ENCODE measurements around the gene EVL.

EVL gene

DNA sequence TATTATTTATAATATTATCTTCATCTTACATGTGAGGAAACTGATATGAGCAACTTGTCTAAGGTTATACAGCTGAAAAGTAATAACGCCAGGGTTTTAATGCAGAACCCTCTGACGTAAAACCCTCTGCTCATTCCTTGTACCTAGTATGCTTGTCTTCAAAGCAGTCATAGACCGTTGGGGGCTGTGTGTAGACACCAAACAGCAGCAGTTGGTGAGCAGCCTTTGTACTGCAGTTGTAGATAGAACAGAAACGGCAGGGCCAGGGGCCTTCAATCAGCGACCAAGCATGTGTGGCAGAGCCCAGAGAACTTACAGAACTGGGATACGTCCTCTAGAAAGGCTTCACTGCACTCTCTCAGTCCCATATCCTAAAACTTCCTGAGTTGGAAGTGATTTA, 28.1 kb downstream of the EVL start:
- Mint-ChIP-seq H3K36me3 (peaks cover 43 to 69% of the 10 kb centered on the region in 2 donors), H3K4me3 (no peak overlapping the region), H3K4me1 (peaks cover 17 to 51% of the 10 kb centered on the region in 2 donors), H3K9me3 (no peaks in the 10 kb centered on the region), H3K27me3 (no peaks in the 10 kb centered on the region), H3K27ac (no peak overlapping the region)
- DNase-seq (no peak), ATAC-seq (replicated peaks) (no peak)

DNA sequence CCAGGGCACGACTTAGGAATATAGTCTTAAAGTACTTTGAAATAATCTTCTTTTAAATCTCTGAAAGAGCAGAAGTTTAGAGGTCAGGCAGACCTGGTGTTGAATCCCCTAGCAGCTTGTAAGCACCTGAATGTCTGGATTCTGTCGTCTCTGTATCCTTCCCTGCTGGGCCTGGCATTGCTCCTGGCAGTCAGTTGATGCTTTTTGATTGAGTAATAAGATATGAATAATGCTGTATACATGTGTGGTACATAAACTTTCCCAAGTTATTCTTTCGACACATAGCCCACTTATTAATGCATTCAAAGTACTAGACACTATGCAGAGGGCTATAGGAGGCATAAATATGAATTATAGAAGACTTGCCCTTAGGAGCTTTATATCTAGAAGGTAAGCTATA, 31.4 kb downstream of the EVL start:
- no peaks in the 10 kb centered on the region for H3K9me3 Mint-ChIP-seq
- peaks cover 20 to 30% of the 10 kb centered on the region in 2 donors for H3K4me1 Mint-ChIP-seq
- no peak overlapping the region for H3K4me3 Mint-ChIP-seq
- no peaks in the 10 kb centered on the region for H3K27me3 Mint-ChIP-seq
- ATAC-seq (replicated peaks) (no peak), DNase-seq (no peak)
- H3K27ac Mint-ChIP-seq: peak overlapping the region; percentile 27
- H3K36me3 Mint-ChIP-seq: peaks cover 46 to 65% of the 10 kb centered on the region in 2 donors

- ATAC-seq (replicated peaks) (no peak), DNase-seq (no peak)
- Mint-ChIP-seq H3K36me3 (peaks cover 48 to 65% of the 10 kb centered on the region in 2 donors), H3K4me1 (peaks cover 28 to 41% of the 10 kb centered on the region in 2 donors), H3K27me3 (no peaks in the 10 kb centered on the region), H3K27ac (peak overlapping the region; percentile 4), H3K4me3 (no peak overlapping the region), H3K9me3 (no peaks in the 10 kb centered on the region)
Observed at GRCh38 chr14:100098171-100098570, 32.9 kb downstream of the EVL start.

DNA sequence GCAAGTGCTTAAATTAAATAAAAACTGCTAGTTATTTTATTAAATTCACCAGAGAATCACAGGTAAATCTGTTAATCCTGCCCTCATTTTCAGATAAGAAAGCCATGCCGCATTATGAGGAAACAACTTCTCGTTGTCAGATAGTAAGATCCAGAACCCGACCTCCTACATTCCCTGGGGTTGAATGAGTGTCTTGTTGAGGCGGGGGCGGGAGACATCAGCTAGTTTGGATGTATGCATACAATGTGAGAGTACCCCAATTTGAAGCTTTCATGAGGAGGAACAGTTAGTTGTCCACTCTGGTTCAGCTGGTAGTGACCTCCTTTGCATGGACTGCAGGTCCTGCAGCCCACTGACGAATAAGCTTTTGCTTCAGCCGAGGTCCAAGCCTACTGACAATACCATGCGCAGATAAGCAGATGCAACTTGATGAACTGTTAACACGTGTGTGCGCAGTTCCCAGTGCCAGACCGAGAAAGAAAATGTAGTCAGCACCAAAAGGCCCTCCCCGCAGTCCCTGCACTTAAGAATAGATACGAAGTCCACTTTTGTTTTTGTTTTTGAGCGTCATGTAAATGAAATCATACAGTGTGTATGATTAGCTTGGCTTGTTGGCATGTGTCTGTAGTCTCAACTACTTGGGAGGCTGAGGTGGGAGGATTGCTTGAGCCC, 34.9 kb downstream of the EVL start:
- no peaks in the 10 kb centered on the region for H3K27me3 Mint-ChIP-seq
- H3K27ac Mint-ChIP-seq: peak overlapping the region; percentile 47
- peaks cover 46 to 64% of the 10 kb centered on the region in 2 donors for H3K36me3 Mint-ChIP-seq
- H3K4me3 Mint-ChIP-seq: no peak overlapping the region
- H3K9me3 Mint-ChIP-seq: no peaks in the 10 kb centered on the region
- DNase-seq (no peak), ATAC-seq (replicated peaks) (no peak)
- peaks cover 40 to 48% of the 10 kb centered on the region in 2 donors for H3K4me1 Mint-ChIP-seq

DNA sequence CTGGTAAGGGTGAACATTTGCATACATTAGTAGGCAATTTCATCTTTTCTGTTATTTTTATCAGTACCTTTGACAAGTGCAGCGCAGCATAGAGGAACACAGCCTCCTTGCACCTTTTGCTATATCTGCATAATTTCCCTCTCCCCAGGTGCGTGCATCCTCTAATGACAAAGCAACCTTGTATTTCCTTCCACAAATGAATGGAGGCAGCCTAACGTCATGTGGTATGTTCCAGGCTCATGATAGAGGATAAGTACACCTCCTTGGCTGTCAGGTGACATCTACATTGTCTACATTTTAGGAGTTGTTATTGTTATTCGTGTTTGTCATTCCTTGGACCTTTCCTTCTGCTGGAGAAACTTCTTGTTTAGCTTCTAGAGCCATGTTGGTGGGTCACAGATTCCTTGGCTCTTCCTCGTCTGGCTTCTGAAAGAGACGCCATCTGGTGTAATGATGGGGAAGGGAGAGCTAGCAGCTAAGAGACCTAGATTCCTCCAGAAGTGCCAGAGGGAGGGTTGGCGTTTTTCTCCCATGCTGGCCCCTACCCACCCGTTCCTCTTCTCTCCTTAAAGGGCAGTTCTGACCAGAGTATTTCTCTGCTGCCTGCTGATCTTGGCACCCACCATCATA, 37.0 kb downstream of the EVL start:
- H3K27ac Mint-ChIP-seq: peak overlapping the region; percentile 81
- peak overlapping the region; percentile 11 to 13 for H3K4me3 Mint-ChIP-seq
- H3K9me3 Mint-ChIP-seq: no peaks in the 10 kb centered on the region
- peaks cover 54 to 60% of the 10 kb centered on the region in 2 donors for H3K4me1 Mint-ChIP-seq
- DNase-seq (no peak), ATAC-seq (replicated peaks) (no peak)
- H3K36me3 Mint-ChIP-seq: peaks cover 52 to 70% of the 10 kb centered on the region in 2 donors
- no peaks in the 10 kb centered on the region for H3K27me3 Mint-ChIP-seq

DNA sequence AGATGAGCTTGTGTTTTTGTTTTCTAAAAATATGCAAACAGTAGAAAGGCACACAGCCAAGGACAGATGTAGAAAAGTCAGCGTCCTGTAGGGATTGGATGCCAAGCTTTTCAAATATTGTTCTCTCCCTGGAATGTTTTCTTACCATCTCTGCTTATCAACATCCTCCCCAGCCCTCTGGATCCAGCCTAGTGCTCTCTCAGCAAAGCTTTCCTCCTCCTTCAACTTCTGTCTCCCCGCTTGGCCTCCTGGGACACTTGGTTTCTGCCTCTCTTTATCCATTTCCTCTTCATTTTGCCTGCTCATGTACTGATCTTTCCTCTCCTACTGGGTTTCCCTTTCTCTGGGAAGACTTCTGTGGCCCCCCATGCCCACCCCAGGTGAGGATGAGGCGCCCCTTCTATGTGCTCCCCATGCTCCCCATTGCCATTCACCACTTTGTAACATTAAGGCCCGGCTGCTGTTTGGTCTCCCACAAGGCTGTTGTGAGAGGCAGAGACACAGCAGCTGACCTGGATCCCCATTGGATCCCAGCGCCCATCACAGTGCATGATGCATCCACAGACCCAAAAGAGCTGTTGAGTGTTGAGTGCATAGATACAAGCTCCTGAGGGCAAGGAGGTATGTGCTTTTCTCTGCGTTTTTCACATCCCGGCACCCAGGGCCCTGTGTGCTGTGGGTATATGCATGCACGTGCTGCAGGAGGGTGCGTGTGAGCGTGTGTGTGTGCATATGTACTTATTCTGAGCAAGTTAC, 38.2 kb downstream of the EVL start:
- ATAC-seq (replicated peaks) (peak; percentile 32 to 35), DNase-seq (no peak)
- Mint-ChIP-seq H3K36me3 (peaks cover 54 to 70% of the 10 kb centered on the region in 2 donors), H3K27me3 (no peaks in the 10 kb centered on the region), H3K27ac (peak overlapping the region; percentile 93), H3K9me3 (no peaks in the 10 kb centered on the region), H3K4me1 (peaks cover 57 to 67% of the 10 kb centered on the region in 2 donors), H3K4me3 (peak overlapping the region; percentile 69 to 71)

DNA sequence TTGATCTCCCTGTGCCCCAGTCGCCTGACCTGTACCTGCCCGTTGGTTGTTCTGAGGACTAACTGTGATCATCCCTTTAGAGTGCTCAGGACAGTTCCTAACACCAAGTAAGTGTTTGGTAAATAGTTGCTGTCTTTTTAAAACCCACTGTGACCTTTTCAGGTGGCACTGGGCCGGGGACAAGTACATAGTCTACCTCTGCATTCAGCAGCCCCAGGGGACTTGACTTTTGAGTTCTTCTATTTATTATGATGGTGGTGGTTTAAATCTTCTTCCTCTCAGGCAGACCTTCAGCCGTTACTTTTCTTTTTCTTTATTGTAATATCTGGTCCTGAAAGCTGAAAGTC, 38.8 kb downstream of the EVL start:
- ATAC-seq (replicated peaks) (peak; percentile 67 to 77), DNase-seq (no peak)
- peak overlapping the region; percentile 69 to 71 for H3K4me3 Mint-ChIP-seq
- H3K4me1 Mint-ChIP-seq: peaks cover 63 to 72% of the 10 kb centered on the region in 2 donors
- peak overlapping the region; percentile 93 for H3K27ac Mint-ChIP-seq
- H3K9me3 Mint-ChIP-seq: no peaks in the 10 kb centered on the region
- no peaks in the 10 kb centered on the region for H3K27me3 Mint-ChIP-seq
- peaks cover 54 to 69% of the 10 kb centered on the region in 2 donors for H3K36me3 Mint-ChIP-seq

- Mint-ChIP-seq H3K4me1 (peaks cover 69 to 78% of the 10 kb centered on the region in 2 donors), H3K27me3 (no peaks in the 10 kb centered on the region), H3K9me3 (no peaks in the 10 kb centered on the region), H3K27ac (peak overlapping the region; percentile 93), H3K4me3 (peak overlapping the region; percentile 69 to 71), H3K36me3 (peaks cover 58 to 74% of the 10 kb centered on the region in 2 donors)
- DNase-seq (no peak), ATAC-seq (replicated peaks) (peak in 1 of 2 donors; percentile 2)
Observed at GRCh38 chr14:100104523-100105300, 39.5 kb downstream of the EVL start.

GRCh38 chr14:100105357-100106169, 40.3 kb downstream of the EVL start:
- ATAC-seq (replicated peaks): no peak
- H3K4me3 Mint-ChIP-seq: no peak overlapping the region
- peak overlapping the region; percentile 87 for H3K27ac Mint-ChIP-seq
- DNase-seq: no peak
- no peaks in the 10 kb centered on the region for H3K9me3 Mint-ChIP-seq
- peaks cover 66 to 78% of the 10 kb centered on the region in 2 donors for H3K4me1 Mint-ChIP-seq
- H3K36me3 Mint-ChIP-seq: peaks cover 56 to 72% of the 10 kb centered on the region in 2 donors
- no peaks in the 10 kb centered on the region for H3K27me3 Mint-ChIP-seq

DNA sequence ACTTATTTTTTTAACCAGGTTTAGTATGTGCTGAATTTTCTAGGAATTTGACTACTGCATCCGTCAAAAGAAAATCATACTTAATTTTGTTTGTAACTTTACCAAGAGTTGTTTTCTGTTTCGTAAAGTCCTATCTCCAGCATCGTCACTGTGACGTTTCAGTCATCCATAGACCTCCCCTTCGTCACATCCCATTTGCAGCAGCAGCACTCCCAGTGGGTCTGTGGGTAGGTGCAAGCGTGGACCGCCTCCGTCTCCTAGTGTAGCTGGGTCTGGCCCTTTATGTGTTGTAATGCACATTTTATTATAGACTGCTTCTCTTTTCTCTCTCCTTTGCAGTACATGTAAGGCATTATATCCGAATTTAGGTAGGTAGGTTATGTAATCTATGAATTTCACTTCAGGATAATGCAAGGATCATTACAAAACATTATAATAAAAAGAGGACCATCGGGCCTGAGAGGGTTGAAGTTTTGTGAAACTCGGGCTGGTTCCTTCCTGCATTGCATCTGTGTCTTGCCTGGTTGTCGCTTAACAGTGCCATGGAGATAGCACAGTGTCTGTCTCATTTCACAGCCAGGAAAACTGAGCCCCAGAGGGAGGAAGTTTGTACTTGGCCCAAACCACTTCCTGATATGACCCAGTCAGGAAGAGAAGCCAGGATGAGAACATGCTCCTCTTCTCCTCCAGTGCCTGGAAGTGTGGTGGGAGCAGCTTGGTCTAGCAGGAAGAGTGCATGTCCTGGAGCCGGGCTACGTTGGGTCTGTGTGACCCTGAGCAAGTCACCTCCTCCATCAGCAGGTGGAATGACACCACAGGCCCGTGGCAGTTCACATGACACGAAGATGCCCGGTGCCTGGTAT, 41.3 kb downstream of the EVL start:
- peak overlapping the region; percentile 87 for H3K27ac Mint-ChIP-seq
- H3K36me3 Mint-ChIP-seq: peaks cover 56 to 69% of the 10 kb centered on the region in 2 donors
- H3K9me3 Mint-ChIP-seq: no peaks in the 10 kb centered on the region
- DNase-seq (no peak), ATAC-seq (replicated peaks) (no peak)
- no peak overlapping the region for H3K4me3 Mint-ChIP-seq
- H3K4me1 Mint-ChIP-seq: peaks cover 62 to 78% of the 10 kb centered on the region in 2 donors
- no peaks in the 10 kb centered on the region for H3K27me3 Mint-ChIP-seq

DNA sequence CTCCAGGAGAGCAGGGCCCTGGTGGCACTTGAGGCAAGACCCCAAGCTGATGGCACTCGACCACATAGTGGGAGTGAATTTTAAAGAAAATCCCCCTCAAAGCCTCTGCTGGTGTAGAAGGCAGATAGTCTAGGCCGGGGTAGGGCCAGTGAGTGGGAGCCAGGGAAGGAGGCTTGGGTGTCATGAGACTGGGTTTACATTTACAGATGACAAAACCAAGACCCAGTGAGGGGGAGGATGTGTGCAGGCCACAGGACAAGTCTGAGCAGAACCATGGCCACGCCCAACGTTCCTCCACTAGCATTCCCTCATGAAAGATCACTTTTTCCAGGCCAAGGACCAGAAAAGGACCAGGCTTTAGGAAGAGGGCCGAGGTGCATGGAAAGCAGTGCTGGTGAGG, 42.0 kb downstream of the EVL start:
- Mint-ChIP-seq H3K27me3 (no peaks in the 10 kb centered on the region), H3K4me3 (peak overlapping the region in 1 of 2 donors; percentile 15), H3K9me3 (no peaks in the 10 kb centered on the region), H3K36me3 (peaks cover 56 to 70% of the 10 kb centered on the region in 2 donors), H3K4me1 (peaks cover 60 to 77% of the 10 kb centered on the region in 2 donors), H3K27ac (peak overlapping the region; percentile 87)
- DNase-seq: no peak
- ATAC-seq (replicated peaks): no peak

DNA sequence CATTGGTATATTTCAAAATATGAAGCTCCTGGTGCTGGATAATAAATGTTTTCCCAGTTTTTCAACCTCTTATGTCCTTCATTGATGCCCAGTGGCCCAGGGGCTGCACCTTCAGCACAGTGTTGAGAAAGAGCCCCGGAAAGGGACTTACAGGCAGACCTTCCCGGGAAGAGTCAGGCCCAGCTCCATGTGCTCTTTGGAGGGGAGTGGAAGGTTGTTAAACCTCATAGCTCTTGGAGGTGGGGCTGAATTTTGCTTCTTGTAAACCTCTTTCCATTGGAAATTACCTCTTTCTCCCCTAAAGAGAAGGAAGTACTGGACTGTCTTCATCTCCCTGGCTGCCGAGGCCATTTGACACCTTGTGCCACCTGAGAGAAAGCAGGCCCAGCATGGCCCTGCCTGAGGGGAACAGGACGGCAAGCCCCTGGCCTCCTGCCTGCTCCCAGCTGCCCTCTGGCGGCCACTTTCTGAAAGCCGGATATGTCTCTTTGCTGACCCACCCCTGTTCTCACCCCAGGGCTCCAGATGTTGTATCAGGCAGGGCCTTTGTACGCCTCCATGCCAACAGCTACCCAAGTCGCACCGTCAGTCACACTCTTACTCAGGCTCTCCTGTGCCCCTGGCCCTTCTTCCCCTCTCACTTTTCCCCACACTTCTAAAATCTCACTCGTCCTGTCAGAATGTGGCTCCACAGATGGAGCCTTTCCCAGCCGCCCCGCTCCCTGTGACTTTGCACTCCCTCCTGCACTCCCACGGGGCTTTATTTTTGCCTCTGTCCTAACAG, 43.0 kb downstream of the EVL start:
- Mint-ChIP-seq H3K27me3 (no peaks in the 10 kb centered on the region), H3K27ac (peak overlapping the region; percentile 91), H3K4me1 (peaks cover 61 to 77% of the 10 kb centered on the region in 2 donors), H3K9me3 (no peaks in the 10 kb centered on the region), H3K36me3 (peaks cover 59 to 73% of the 10 kb centered on the region in 2 donors), H3K4me3 (no peak overlapping the region)
- DNase-seq (peak; percentile 77), ATAC-seq (replicated peaks) (peak; percentile 85 to 89)

All from stimulated activated naive B cell treated with anti-CD40 and anti-IgM and Interleukin-4, amounts not matched to agents 10 μg/mL and 1 μg/mL and 100 μg/mL, for 72 hours (primary cell).